ENCODE data around the gene GALNT4. TPM values are rescaled to one million over a fixed set of nuclear protein-coding genes. Genes with fewer than 3 reads are reported as not detected.

GALNT4 gene
- 6.3 and 6.4 TPM in 2 replicates for total RNA-seq (2014; rRNA removed)
- polyA plus RNA-seq (2012) = 1.3 TPM

DNA sequence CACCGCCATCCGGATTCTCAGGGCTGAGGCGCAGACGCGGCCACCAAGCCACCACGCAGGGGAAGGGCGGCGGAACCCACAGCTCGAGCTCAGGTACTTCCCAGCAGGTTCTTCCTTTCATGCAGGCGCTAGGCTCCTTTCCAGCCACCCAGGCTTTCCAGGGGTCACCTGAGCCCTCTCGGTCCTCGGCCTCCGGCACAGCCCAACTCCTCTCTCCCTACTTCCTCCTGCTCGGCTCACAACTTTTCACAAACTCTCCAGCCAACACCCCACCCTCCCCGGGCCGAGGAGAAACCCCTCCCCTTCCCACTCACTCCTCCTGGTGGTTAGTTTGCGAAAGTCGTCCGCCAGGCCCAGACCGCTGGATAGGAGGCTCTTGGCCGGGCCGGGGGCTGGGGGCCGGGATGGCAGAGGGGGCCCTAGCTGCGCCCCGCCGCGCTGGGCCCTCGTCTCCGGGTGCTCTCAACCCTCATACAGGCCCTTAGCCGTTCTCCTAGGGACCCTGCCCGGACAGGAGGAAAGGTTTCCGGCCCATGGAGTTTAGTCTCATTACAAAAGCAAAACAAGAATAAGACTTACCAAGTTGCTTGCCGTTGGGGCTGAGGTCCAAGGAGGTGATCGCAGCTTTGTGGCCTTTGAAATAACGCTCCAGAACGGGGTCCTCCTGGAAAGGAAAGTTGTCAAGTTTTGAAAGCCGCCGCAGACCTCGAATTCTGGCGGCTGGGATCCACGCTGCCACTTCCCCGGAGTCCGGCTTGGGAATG is at the start of gene GALNT4:
GALNT4 (minus strand) TSS at position 256 of the 764 bp plus-strand sequence; CDS start at position 9, 247 bp downstream.
- peak; percentile 80 for DNase-seq (ENCODE audit: low read depth)

- no peak for DNase-seq (ENCODE audit: low read depth)
These were observed 48.6 kb upstream of the GALNT4 start for GRCh38 chr12:89573051-89573810.

DNA sequence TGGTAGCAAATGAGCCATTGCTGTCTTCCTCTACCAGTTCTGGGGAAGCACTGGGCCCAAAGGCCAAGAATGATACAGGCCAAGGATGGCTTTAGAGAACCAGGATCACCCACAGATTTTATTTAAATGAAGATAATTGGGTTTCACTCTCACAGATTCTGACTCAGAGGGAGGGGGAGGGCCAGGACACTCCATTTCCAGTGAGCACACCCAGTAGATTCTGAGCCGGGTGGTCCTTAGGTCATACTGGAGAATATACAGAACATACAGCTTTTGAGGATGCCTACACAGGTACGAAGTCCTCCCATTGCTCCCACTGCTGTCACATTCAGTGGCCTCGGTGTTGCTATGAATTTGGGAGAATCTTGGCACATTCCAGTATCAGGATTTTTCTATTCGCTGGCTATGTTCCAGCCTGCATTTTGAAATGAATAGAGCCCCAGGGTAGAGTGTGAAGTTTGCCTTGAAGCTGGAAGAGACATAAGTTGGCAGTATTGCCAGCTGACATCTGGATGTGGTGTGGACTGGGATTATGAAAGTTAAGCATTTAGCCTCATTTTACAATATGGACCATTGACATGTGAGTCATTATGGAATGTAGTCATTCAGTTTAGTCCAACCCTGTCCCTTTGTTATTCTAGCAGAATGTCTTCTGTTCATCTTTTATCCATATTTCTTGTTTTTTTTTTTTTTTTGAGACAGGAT is 47.0 kb upstream of the GALNT4 start:
- DNase-seq (ENCODE audit: low read depth) = peak; percentile 77

DNA sequence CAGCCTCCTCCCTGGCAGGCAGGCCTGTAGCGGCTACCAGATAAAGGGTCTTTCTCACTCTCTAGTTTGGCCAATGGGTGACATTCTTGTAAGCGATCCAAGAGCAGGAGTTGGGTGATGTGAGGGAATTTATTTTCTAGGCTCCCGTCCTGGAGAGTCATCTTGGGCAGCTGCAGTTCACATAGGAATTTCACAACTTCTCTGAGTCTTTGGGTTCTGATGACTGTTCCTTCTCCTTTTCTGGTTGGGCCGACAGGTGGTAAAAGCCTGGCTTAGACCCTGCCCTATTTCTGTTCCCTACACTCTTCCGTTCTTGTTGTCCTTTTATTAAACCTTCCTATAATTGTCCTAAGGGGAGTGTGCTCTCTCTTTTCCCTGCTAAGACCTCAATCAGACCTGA is 43.9 kb upstream of the GALNT4 start:
- DNase-seq (ENCODE audit: low read depth) = peak; percentile 90

DNA sequence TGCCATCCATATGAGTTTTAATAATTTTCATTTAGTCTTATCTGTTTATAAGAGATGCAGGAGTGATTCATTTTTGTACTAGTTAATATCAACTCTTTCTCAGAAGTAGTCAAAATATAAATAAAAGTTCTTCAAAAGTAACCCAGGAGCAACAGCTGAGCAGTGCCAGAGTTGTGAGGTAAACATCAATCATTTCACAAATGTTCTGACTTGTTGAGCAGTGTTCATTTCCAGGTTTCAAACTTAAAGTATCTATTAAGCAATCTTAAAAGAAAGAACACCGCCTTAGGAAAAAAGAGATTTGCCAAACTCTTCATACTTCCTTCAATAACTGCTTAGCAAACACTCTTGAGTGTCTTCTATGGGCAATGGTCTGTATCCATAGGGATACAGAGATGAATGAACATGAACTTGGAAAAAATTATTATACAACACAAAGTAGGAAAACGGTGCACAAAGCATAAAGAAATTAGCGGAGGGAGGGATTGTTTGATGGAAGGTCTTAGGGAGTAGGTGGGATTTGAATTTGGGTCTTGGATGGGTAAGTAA is 43.2 kb upstream of the GALNT4 start:
- peak; percentile 58 for DNase-seq (ENCODE audit: low read depth)

DNA sequence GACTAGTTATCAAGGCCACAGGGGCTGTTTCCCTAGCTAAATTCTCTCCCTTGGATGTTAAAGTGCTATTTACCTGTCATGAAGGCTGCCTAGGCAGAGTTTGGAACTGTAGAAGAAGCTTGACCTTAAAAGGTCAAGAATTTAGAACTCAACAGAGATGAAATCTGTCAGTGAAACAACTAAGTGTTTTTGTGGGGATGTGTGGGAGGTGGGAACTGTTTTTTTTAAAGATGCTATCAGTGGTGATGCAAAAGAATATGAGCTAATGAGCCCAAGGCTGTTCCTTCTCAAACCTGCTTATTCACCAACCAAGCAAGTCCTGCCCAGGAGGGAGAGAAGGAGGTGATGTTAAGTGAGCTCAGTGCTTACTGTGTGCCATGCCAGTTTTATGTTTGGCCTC is 42.0 kb upstream of the GALNT4 start:
- no peak for DNase-seq (ENCODE audit: low read depth)

GRCh38 chr12:89565002-89565401 is 40.4 kb upstream of the GALNT4 start:
- DNase-seq (ENCODE audit: low read depth) = no peak

DNA sequence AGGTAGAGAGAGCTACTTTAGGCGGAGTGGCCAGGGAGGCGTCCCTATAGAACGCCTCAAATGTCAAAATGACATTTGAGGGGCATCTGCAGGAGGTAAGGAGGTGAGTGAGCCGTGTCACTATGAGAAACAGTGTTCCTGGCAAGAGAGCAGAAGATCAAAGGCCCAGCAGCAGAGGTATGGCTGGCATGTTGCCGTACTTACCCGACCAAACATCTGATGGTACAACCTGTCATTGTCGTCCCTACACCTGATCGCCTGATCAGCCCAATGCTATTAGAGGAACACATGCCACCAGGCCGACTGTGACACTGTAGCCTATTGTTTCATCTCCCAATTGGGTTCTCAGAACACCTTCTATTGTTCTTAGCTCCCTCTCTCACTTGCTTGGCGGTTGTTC is 35.2 kb upstream of the GALNT4 start:
- no peak for DNase-seq (ENCODE audit: low read depth)

- no peak for DNase-seq (ENCODE audit: low read depth)
These were observed 32.4 kb upstream of the GALNT4 start for GRCh38 chr12:89556976-89557375.

GRCh38 chr12:89552376-89552775 is 27.8 kb upstream of the GALNT4 start:
- peak; percentile 29 for DNase-seq (ENCODE audit: low read depth)

DNA sequence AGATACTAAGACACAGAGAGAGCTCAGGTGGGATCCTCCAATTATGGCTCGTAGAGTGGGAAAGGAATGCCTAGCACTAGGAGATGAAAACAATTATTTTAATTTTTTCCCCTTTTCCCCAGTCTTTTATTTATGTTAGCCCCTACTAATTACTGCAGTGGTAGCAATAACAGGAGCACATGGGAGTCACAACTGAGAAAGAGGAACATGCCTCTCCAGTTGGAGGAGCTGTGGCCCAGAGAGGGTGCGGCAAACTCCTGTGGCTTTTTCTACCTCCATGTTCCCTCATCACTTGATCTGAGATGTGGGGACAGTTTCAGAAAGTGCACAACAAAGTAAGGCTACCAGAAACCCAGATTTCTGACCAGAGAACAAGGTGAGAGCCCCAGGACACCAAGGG is 27.2 kb upstream of the GALNT4 start:
- no peak for DNase-seq (ENCODE audit: low read depth)

- DNase-seq (ENCODE audit: low read depth) = peak; percentile 41
These were observed 22.5 kb upstream of the GALNT4 start for GRCh38 chr12:89547101-89547500.

GRCh38 chr12:89546151-89546550 is 21.6 kb upstream of the GALNT4 start:
- DNase-seq (ENCODE audit: low read depth) = no peak

DNA sequence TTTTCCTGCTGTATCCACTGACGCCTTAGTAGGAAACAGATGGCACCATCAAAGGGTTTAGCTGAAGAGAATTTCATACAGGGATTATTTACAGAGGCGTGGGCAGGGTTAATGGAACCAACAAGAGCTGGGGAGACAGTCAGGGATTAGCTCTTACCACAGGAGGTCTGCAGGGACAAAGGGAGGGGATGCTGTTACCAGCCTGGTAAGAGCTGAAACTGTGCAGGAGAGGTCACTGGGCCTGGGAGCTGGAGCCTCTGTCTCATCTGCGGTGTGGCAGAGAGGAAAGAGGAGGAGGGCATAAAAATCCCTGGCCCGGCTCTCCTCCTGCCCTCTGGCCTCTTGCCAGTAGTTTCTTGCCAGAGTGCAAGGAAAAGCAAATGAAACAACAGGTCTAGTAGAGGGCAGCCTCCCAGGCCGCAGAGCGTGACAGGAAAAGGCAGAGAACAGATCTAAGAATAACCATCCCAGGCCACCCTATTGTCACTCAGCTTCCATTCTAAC is 20.1 kb upstream of the GALNT4 start:
- DNase-seq (ENCODE audit: low read depth) = peak; percentile 99

- DNase-seq (ENCODE audit: low read depth) = no peak
These were observed 19.4 kb upstream of the GALNT4 start for GRCh38 chr12:89544022-89544421.

GRCh38 chr12:89542912-89543592 is 18.5 kb upstream of the GALNT4 start:
- peak; percentile 83 for DNase-seq (ENCODE audit: low read depth)

DNA sequence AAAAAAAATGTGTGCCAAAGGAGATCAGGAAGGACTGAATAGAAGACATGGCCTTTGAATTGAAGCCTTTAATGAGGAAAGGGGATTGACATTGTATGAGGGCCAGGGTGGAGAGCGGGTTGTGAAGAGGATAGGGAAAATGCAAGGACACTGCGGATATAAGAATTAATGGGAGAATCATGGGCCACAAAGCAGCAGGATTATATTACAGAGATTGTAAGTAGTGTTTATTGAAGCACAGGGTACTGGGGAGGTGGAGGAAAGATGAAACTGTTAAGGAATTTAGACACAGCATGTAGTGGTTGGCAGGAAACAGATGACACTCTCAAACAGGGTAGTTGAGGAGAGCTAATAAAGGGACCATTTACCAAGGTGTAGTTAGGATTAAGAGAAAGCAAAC is 17.6 kb upstream of the GALNT4 start:
- no peak for DNase-seq (ENCODE audit: low read depth)

DNA sequence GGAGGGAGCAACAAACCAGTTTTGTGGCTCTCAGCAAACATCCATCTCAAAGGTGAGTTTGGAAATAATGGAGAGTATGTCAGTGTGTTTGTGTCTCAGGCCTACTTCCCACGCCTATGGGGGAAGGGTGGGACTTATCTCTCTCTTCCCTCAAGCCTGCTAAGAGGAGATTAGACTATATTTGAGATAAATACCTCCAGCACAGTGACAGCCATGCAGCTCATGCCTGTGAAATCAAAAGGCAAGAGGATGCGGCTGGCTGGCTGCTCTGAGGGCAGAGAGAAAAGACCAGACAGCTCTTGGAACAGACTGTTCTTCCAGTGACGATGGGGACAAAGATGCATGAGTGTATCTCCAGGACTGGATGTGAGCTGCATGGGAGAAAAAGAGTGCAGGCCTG is 16.0 kb upstream of the GALNT4 start:
- DNase-seq (ENCODE audit: low read depth) = no peak

DNA sequence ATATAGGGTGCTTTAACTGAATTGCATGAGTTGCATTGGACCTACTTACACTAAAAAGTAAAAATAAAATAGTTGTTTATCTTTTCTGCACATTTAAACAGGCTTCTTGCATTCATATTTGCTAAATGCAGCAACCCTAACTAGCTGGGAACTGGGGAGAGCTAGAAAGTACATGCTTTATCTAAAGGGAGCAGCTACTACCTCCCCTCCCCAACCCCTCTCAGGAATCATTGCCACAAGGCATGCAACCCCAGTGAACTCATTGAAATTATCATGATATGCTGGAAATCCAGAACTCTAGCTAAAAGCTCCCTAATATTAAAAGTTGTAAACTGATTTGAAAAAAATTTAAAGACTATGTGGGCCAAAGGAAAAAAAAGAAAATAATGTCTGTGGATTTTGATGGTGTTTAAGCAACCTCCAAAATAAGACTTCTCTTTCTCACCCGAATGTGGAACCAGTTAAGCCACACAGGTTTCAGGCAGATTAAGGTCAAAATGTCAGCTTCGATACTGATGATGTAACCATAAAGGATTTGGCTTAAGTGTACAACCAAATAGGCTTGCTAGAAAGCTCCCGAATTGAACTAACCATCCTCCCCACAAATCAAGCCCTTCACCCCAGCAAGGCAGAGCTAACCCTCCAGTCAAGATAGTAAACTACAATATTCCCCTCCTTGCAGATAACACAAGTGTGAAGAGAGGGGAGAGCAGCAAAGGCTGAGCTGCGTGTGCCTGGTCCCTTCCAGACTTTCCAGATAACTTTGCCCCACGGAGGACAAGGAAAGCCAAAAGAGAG is 15.0 kb upstream of the GALNT4 start:
- DNase-seq (ENCODE audit: low read depth) = no peak

DNA sequence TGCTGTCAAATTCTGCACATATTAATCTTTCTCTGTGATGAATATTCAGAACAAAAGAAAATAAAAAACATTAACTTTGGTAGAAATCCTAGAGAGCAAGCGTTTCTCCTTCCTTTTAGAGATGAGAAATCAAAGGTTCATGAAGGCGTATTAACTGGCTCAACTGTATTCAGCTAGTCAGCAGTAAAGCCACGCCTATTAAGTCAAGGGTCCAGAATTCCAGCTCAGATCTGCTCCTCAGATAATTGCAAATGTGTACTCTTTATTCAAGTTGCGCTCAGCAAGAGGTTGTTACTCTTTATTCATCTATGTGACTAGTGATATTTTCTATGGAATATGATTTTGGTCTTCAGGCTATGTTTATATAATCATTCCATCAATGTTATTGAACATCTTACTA is 14.3 kb upstream of the GALNT4 start:
- no peak for DNase-seq (ENCODE audit: low read depth)
